HUES6 (cell line): ENCODE measurements around the gene GRIK2.

Experiments used
- H3K27ac ChIP-seq: 2 replicates; pipeline ENCODE4 v1.7.0; 2013; ENCODE audit warnings: low read depth, mild to moderate bottlenecking, low read length, inconsistent platforms
- H3K27me3 ChIP-seq: 2 replicates; pipeline ENCODE4 v1.6.1; 2013; ENCODE audit warnings: low read length; ENCODE audit not compliant: control insufficient read depth, insufficient read depth
- H3K36me3 ChIP-seq: 2 replicates; pipeline ENCODE4 v1.6.1; 2013; ENCODE audit warnings: low read length; ENCODE audit not compliant: control insufficient read depth, insufficient read depth
- H3K4me1 ChIP-seq: 2 replicates; pipeline ENCODE4 v1.6.1; 2013; ENCODE audit warnings: low read length; ENCODE audit not compliant: control insufficient read depth, insufficient read depth
- H3K4me3 ChIP-seq: 2 replicates; pipeline ENCODE4 v1.5.1; 2013; ENCODE audit warnings: low read depth, low read length
- H3K9ac ChIP-seq: one replicate; pipeline ENCODE4 v1.6.1; 2013; ENCODE audit warnings: mild to moderate bottlenecking, low read length
- H3K9me3 ChIP-seq: 2 replicates; pipeline ENCODE4 v1.6.1; 2013; ENCODE audit warnings: low read depth, low read length; ENCODE audit not compliant: control insufficient read depth, insufficient read depth

Gene GRIK2

GRCh38 chr6:101777646-101778045, 384.1 kb downstream of the GRIK2 start:
- no peak overlapping the region for H3K4me3 ChIP-seq
- H3K9me3 ChIP-seq = no peaks in the 10 kb centered on the region
- H3K27ac ChIP-seq = no peak overlapping the region
- peaks cover 5% of the 10 kb centered on the region for H3K4me1 ChIP-seq
- no peak overlapping the region for H3K9ac ChIP-seq
- H3K36me3 ChIP-seq = no peaks in the 10 kb centered on the region
- no peaks in the 10 kb centered on the region for H3K27me3 ChIP-seq

GRCh38 chr6:101779051-101779844, 385.7 kb downstream of the GRIK2 start:
- H3K9ac ChIP-seq = no peak overlapping the region
- no peak overlapping the region for H3K27ac ChIP-seq
- no peaks in the 10 kb centered on the region for H3K27me3 ChIP-seq
- no peaks in the 10 kb centered on the region for H3K9me3 ChIP-seq
- H3K4me1 ChIP-seq = peaks cover 5% of the 10 kb centered on the region
- no peaks in the 10 kb centered on the region for H3K36me3 ChIP-seq
- H3K4me3 ChIP-seq = no peak overlapping the region

- Histone ChIP-seq H3K36me3 (no peaks in the 10 kb centered on the region), H3K9ac (no peak overlapping the region), H3K4me1 (no peaks in the 10 kb centered on the region), H3K4me3 (no peak overlapping the region), H3K9me3 (no peaks in the 10 kb centered on the region), H3K27me3 (no peaks in the 10 kb centered on the region), H3K27ac (no peak overlapping the region)
Measured at GRCh38 chr6:101783287-101783686, 389.8 kb downstream of the GRIK2 start.

GRCh38 chr6:101784094-101784493, 390.6 kb downstream of the GRIK2 start:
- H3K36me3 ChIP-seq = no peaks in the 10 kb centered on the region
- no peaks in the 10 kb centered on the region for H3K9me3 ChIP-seq
- no peak overlapping the region for H3K9ac ChIP-seq
- H3K4me1 ChIP-seq = no peaks in the 10 kb centered on the region
- H3K27ac ChIP-seq = no peak overlapping the region
- H3K4me3 ChIP-seq = no peak overlapping the region
- no peaks in the 10 kb centered on the region for H3K27me3 ChIP-seq

GRCh38 chr6:101799531-101799930, 406.0 kb downstream of the GRIK2 start:
- Histone ChIP-seq H3K27ac (no peak overlapping the region), H3K9ac (no peak overlapping the region), H3K9me3 (peaks cover 7% of the 10 kb centered on the region), H3K36me3 (no peaks in the 10 kb centered on the region), H3K27me3 (no peaks in the 10 kb centered on the region), H3K4me3 (no peak overlapping the region), H3K4me1 (no peaks in the 10 kb centered on the region)

GRCh38 chr6:101800598-101800997, 407.1 kb downstream of the GRIK2 start:
- no peak overlapping the region for H3K4me3 ChIP-seq
- no peaks in the 10 kb centered on the region for H3K36me3 ChIP-seq
- no peaks in the 10 kb centered on the region; the same call in 1 of the 2 replicates for H3K9me3 ChIP-seq
- no peak overlapping the region for H3K9ac ChIP-seq
- no peaks in the 10 kb centered on the region for H3K27me3 ChIP-seq
- H3K27ac ChIP-seq = no peak overlapping the region
- H3K4me1 ChIP-seq = no peaks in the 10 kb centered on the region

GRCh38 chr6:101803136-101803535, 409.6 kb downstream of the GRIK2 start:
- Histone ChIP-seq H3K4me3 (no peak overlapping the region), H3K9me3 (no peaks in the 10 kb centered on the region), H3K27me3 (no peaks in the 10 kb centered on the region), H3K9ac (no peak overlapping the region), H3K36me3 (no peaks in the 10 kb centered on the region), H3K27ac (no peak overlapping the region), H3K4me1 (no peaks in the 10 kb centered on the region)

- Histone ChIP-seq H3K27ac (no peak overlapping the region), H3K36me3 (no peaks in the 10 kb centered on the region), H3K4me3 (no peak overlapping the region), H3K9me3 (no peaks in the 10 kb centered on the region), H3K27me3 (no peaks in the 10 kb centered on the region), H3K4me1 (no peaks in the 10 kb centered on the region), H3K9ac (no peak overlapping the region)
Measured at GRCh38 chr6:101806241-101806640, 412.7 kb downstream of the GRIK2 start.

- Histone ChIP-seq H3K9me3 (no peaks in the 10 kb centered on the region), H3K4me1 (no peaks in the 10 kb centered on the region), H3K27me3 (no peaks in the 10 kb centered on the region), H3K4me3 (no peak overlapping the region), H3K9ac (no peak overlapping the region), H3K27ac (no peak overlapping the region), H3K36me3 (no peaks in the 10 kb centered on the region)
Measured at GRCh38 chr6:101811108-101811507, 417.6 kb downstream of the GRIK2 start.

- H3K36me3 ChIP-seq = no peaks in the 10 kb centered on the region
- no peak overlapping the region for H3K27ac ChIP-seq
- no peak overlapping the region for H3K4me3 ChIP-seq
- H3K9ac ChIP-seq = no peak overlapping the region
- no peaks in the 10 kb centered on the region for H3K27me3 ChIP-seq
- no peaks in the 10 kb centered on the region for H3K9me3 ChIP-seq
- no peaks in the 10 kb centered on the region; the same call in 1 of the 2 replicates for H3K4me1 ChIP-seq
Measured at GRCh38 chr6:101816716-101817115, 423.2 kb downstream of the GRIK2 start.

- no peak overlapping the region for H3K4me3 ChIP-seq
- no peaks in the 10 kb centered on the region for H3K9me3 ChIP-seq
- no peak overlapping the region for H3K27ac ChIP-seq
- no peak overlapping the region for H3K9ac ChIP-seq
- no peaks in the 10 kb centered on the region for H3K27me3 ChIP-seq
- no peaks in the 10 kb centered on the region; the same call in 1 of the 2 replicates for H3K4me1 ChIP-seq
- no peaks in the 10 kb centered on the region for H3K36me3 ChIP-seq
Measured at GRCh38 chr6:101818051-101818450, 424.5 kb downstream of the GRIK2 start.
